HG03280 (cell line): ENCODE results near the gene RIPOR2.
A peak's percentile ranks its signal among the peaks of the same experiment; 100 is the strongest.
"Not testable (repeated sequence)": the region's sequence is repeated elsewhere in the genome, so short reads cannot be mapped to it uniquely, and the experiment has no call there.

ENCODE experiments used
- ATAC-seq: cut with Tn5 transposase; IDR thresholded peaks from one replicate; pipeline ENCODE4 v1.9.1; 2021; ENCODE audit warnings: mild to moderate bottlenecking, moderate library complexity; ENCODE audit not compliant: unreplicated experiment

RIPOR2 gene

DNA sequence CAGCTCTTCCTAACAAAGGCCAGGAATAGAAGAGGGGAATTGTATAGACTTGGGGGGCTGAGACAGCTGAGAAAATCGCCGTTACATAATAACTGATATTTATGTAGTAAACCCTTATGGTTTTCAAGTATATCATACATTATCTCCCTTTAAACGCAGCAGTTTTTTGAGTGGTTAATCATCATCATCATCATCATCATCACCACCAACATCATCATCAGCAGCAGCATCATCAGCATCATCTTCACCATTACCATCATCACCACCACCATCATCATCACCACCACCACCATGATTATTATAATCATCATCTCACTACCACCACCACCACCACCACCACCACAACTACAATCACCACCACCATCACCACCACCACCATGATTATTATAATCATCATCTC, 9.1 kb downstream of the RIPOR2 start:
- not testable (repeated sequence) for ATAC-seq

GRCh38 chr6:24926192-24926591, 9.6 kb downstream of the RIPOR2 start:
- no peak for ATAC-seq

DNA sequence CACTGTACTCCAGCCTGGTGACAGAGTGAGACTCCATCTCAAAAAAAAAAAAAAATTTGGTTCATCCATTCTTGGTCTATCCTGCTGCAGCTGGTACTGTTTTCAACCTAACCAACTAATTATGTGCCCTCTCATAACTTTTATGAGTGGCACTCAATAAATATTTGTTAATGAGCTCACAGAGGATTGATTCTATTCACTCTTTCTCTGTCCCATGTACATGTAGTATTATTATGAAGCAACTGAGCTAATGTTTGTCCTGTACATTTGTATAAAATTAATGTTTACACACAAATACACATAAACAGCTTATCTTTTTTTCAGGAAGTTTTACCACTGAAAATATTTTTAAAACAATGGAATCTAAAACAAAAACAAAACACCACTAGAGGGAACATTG, 10.1 kb downstream of the RIPOR2 start:
- ATAC-seq: no peak

DNA sequence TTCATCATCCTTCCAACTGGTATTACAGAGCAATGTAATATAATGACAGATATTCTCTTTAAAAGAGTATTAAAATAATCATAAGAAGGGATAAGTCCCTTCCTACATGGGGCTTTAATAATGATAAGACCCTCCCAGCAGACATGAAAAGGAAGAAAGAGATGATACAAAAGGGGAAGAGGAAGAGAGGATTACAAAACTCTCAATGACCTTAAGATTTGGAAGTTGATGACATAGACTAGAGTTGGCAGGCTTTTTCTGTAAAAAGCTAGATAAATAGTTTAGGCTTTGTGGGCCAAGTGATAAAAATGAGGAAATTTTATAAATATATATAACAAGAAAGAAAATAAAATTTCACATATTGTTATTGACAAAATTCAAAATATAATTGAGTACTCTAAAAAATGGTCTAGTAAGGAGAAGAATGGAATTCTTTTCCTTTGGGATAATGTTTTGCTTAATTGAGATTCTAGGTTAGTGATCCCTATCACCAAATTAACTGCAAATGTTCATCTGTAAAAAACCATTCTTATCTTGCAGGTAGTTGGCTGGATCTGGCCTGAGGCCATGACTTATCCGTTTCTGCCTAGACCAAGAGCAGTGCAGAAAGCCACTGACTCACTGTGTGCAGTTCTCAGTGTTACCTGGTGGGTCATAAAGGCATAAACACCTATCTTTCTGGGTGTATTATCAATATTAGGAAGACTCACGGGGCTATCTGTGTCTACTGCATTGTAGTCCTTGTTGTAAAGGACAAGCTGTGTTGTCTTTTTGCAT, 11.0 kb downstream of the RIPOR2 start:
- ATAC-seq: no peak

DNA sequence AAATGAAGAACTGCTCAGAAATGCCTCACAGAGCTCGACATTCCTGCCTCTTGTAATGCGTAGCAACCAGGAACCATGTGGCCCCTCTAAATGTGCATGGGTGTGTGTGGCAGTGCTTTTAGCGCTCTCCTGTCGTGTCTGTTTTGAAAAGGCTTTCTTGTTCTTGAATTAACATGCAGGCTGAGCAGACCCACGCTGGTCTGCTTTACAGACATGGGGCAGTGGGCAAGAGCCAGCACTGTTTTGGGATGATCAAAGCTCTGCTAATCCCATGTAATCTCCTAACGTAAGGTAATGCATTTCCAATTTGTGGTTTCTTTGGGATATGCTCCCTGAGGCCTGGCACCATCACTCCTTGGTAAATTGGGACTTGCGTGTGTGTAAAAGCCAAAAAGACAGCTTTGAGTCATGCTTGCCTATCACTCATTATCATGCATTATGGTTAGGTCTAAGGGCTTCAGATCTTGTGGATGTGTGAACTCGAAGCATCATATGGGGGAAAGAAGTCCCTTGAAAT, 11.8 kb downstream of the RIPOR2 start:
- ATAC-seq: no peak

- no peak for ATAC-seq
Measured at GRCh38 chr6:24922814-24923213, 12.9 kb downstream of the RIPOR2 start.

GRCh38 chr6:24922170-24922569, 13.6 kb downstream of the RIPOR2 start:
- ATAC-seq: no peak

GRCh38 chr6:24920136-24920535, 15.6 kb downstream of the RIPOR2 start:
- ATAC-seq: no peak

- peak; percentile 51 for ATAC-seq
Measured at GRCh38 chr6:24919056-24919892, 16.5 kb downstream of the RIPOR2 start.

DNA sequence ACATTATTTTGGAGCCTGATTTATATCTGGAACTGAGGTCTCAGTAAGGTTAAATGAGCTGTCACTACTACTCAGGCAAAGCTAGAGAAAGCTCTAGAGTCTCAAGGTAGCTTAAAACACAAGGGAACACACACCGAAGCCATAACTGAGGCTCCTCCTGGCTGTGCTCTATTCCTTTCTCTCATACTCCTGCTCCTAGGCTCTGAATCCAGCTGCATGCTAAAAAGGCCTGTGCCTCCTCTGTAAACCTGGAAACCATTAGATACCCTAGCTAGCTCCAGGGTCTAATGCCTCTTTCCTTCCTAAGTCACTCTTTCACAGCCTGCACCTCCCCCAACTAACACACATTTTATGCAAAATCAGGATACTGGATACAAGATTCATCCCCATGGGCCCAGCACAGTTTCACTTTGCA, 17.1 kb downstream of the RIPOR2 start:
- no peak for ATAC-seq

GRCh38 chr6:24916496-24916895, 19.3 kb downstream of the RIPOR2 start:
- no peak for ATAC-seq

- no peak for ATAC-seq
Measured at GRCh38 chr6:24915641-24916040, 20.1 kb downstream of the RIPOR2 start.

GRCh38 chr6:24914082-24914481, 21.7 kb downstream of the RIPOR2 start:
- not testable (repeated sequence) for ATAC-seq

- no peak for ATAC-seq
Measured at GRCh38 chr6:24911796-24912382, 23.9 kb downstream of the RIPOR2 start.

- ATAC-seq: peak; percentile 48
Measured at GRCh38 chr6:24910961-24911725, 24.6 kb downstream of the RIPOR2 start.

DNA sequence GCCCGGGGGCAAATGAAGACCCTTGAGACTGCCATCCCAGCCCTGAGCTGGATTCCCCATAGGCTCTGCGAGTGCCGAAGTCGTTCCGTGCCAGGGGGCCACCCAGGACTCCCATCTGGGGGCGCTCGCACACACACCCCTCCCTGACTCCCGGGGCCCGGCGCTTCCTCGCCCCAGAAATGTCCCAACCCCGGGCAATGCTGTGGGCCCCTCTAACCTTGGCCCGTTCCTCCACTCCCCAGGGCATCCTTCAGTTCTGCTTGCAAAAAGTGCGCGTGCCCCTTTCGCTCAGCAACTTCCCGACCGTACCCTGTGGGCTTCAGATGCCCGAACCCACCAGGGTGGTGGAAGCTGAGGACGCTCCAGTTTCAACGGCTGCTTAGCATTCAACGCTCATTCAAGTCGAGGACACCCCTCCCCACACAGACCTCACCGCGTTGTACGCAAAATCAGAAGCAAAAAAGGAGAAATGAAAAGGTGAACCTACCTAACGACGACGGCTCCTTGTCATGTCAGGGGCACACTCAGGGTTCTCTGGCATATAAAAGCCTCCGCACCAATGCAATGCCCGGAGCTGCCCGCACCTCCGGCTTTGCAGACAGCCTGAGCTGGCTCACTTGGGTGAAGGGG, 25.3 kb downstream of the RIPOR2 start:
- peak; percentile 61 for ATAC-seq

GRCh38 chr6:24909241-24910216, 26.2 kb downstream of the RIPOR2 start:
- ATAC-seq: no peak

DNA sequence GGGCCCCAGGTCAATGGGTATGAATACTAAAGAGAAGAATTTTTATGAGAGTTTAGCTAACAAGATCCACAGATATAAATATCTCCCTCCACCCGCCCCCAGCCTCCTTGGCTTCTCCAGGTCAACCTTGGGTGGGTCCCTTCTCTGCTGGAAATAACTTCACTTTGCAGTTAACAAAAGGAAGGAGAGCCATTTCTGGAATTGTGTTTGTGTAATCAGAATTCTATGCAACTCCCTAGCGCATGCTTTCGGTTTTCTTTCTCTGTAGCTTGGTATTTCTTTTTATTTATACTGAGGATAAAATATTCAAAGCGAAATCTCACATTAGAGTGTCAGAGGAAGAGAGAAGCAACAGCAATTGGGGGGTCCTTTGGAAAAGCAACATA, 27.1 kb downstream of the RIPOR2 start:
- no peak for ATAC-seq
